ENCODE results near the gene DIDO1.
"Not testable (repeated sequence)": the region's sequence is repeated elsewhere in the genome, so short reads cannot be mapped to it uniquely, and the experiment has no call there.

Gene DIDO1

DNA sequence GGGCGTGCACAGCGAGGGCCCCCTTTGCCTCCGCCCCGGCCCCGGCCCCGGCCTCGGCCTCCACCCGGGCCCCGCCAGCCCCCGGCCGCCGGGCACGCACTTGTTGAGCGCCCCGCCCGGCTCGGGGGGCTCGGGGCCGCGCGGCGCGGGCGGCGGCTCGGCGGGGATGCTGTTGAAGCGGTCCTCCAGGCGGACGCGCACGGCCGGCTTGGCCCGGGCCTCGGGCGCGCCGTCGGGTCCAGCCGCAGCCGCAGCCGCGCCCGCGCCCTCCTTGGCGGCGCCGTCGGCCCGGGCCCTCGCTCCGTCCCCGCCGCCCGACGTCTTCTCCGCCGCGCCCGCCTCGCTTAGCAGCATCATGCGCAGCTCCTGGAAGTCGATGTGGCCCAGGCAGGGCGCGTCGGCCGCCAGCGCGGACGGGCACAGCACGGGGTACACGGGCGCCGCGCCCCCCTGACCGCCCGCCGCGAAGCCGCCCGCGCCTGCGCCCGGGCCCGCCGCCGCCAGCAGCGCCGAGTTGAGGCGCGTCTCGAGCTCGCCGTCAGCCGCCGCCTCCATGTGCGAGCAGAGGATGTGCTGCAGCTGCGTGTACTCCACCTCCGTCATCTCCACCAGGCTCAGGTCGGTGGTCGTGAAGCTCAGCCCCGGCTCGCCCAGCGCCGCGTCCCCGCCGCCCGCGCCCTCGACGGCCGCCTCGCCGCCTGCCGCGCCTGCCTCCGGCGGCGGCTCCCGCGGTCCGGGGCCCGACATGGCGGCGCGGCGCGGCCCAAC, 65.2 kb downstream of the DIDO1 start:
- no peak overlapping the region for H3K27ac ChIP-seq (ENCODE audit: low read length)
- peaks cover 3 to 10% of the 10 kb centered on the region in 2 donors for H3K36me3 ChIP-seq (ENCODE audit: control insufficient read depth in 1 of 2, insufficient read depth in 2 of 2, low read length in 2 of 2)
- H3K9me3 ChIP-seq (ENCODE audit: control insufficient read depth in 1 of 2, low read length in 2 of 2), result no peaks in the 10 kb centered on the region
- peaks cover 5% of the 10 kb centered on the region for H3K27me3 ChIP-seq (ENCODE audit: low read depth, low read length)
- H3K4me3 ChIP-seq (ENCODE audit: low read depth in 1 of 2, low read length in 2 of 2), result peak overlapping the region in 1 of 2 donors; percentile 56
- peaks cover 0 to 10% of the 10 kb centered on the region in 2 donors for H3K4me1 ChIP-seq (ENCODE audit: control insufficient read depth in 1 of 2, insufficient read depth in 2 of 2, low read length in 2 of 2)

DNA sequence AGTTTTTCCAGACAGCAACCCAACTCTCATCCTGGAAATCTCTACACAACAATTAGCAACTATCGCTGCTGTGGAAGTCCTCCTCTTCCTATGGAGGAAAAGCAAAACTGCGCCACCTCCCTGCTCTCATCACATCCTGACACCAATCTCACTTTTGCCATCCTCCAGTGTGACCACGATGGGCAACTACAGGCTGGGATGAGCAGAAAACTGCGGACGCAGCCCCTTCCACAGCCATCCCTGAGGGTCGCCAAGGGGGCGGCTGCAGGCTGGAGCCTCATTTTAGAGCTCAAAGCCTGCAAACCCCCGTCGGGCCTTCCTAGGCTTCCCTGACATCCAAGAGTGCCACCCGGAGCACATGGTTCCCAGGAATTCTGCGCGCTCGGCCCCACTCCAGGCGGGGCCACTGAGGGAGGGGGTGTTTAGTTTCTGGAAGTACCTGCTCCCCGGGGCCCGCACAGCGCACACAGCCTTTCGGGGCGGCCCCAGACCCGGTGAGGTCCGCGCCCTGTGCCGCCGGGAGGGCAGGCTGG, 65.8 kb downstream of the DIDO1 start:
- H3K36me3 ChIP-seq (ENCODE audit: control insufficient read depth in 1 of 2, insufficient read depth in 2 of 2, low read length in 2 of 2), result peaks cover 3 to 10% of the 10 kb centered on the region in 2 donors
- H3K27me3 ChIP-seq (ENCODE audit: low read depth, low read length), result peaks cover 5% of the 10 kb centered on the region
- H3K27ac ChIP-seq (ENCODE audit: low read length), result no peak overlapping the region
- H3K4me3 ChIP-seq (ENCODE audit: low read depth in 1 of 2, low read length in 2 of 2), result peak overlapping the region in 1 of 2 donors; percentile 56
- H3K4me1 ChIP-seq (ENCODE audit: control insufficient read depth in 1 of 2, insufficient read depth in 2 of 2, low read length in 2 of 2), result peaks cover 0 to 10% of the 10 kb centered on the region in 2 donors
- no peaks in the 10 kb centered on the region for H3K9me3 ChIP-seq (ENCODE audit: control insufficient read depth in 1 of 2, low read length in 2 of 2)

DNA sequence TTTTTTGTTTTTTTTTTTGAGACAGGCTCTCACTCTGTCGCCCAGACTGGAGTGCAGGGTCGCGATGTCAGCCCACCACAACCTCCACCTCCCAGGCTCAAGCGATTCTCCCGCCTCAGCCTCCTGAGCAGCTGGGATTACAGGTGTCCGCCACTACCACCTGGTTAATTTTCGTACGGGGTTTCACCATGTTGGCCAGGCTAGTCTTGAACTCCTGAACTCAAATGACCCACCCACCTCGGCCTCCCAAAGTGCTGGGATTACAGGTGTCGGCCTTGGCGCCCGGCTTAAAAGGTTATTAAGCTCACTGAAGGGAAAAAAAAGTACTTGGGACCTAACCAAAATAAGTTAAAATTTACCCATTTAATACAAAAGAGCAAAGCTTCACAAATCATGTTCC, 66.6 kb downstream of the DIDO1 start:
- H3K27me3 ChIP-seq (ENCODE audit: low read depth, low read length), result peaks cover 5% of the 10 kb centered on the region
- H3K4me1 ChIP-seq (ENCODE audit: control insufficient read depth in 1 of 2, insufficient read depth in 2 of 2, low read length in 2 of 2), result peaks cover 0 to 10% of the 10 kb centered on the region in 2 donors
- no peaks in the 10 kb centered on the region for H3K9me3 ChIP-seq (ENCODE audit: control insufficient read depth in 1 of 2, low read length in 2 of 2)
- no peak overlapping the region for H3K4me3 ChIP-seq (ENCODE audit: low read depth in 1 of 2, low read length in 2 of 2)
- H3K36me3 ChIP-seq (ENCODE audit: control insufficient read depth in 1 of 2, insufficient read depth in 2 of 2, low read length in 2 of 2), result peaks cover 3 to 10% of the 10 kb centered on the region in 2 donors
- no peak overlapping the region for H3K27ac ChIP-seq (ENCODE audit: low read length)

DNA sequence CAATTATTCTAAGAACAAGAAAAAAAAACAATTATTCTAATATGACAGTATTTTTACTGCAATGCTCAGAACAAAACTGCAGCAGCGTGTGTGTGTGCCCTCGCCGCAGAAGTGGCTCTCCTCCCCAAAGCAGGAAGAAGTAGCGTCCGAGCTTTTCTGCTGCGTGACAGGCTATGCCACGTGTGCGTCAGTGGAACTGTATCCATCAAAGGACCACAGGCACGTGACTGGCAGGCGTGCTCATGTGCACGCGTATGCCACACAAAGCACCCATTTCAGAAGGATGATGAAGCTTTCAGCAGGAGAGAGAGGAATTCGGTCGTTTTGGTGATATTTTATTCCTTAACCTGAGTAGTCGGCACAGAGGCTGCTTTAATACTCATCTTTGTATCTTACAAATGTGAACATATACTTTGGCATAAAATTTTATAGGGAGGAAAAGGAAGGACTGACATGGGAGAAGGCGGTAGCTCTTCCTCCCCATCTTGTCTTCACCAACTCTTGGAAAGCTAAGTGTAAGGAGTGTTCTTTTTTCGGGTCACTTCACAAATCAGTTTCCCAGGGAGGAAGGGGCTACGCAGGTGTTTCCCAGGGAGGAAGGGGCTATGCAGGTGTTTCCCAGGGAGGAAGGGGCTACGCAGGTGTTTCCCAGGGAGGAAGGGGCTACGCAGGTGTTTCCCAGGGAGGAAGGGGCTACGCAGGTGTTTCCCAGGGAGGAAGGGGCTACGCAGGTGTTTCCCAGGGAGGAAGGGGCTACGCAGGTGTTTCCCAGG, 68.1 kb downstream of the DIDO1 start:
- Histone ChIP-seq H3K27me3 (ENCODE audit: low read depth, low read length) (peaks cover 5% of the 10 kb centered on the region), H3K9me3 (ENCODE audit: control insufficient read depth in 1 of 2, low read length in 2 of 2) (no peaks in the 10 kb centered on the region), H3K36me3 (ENCODE audit: control insufficient read depth in 1 of 2, insufficient read depth in 2 of 2, low read length in 2 of 2) (peaks cover 11 to 15% of the 10 kb centered on the region in 2 donors), H3K4me1 (ENCODE audit: control insufficient read depth in 1 of 2, insufficient read depth in 2 of 2, low read length in 2 of 2) (peaks cover 0 to 10% of the 10 kb centered on the region in 2 donors), H3K27ac (ENCODE audit: low read length) (no peak overlapping the region), H3K4me3 (ENCODE audit: low read depth in 1 of 2, low read length in 2 of 2) (no peak overlapping the region)

DNA sequence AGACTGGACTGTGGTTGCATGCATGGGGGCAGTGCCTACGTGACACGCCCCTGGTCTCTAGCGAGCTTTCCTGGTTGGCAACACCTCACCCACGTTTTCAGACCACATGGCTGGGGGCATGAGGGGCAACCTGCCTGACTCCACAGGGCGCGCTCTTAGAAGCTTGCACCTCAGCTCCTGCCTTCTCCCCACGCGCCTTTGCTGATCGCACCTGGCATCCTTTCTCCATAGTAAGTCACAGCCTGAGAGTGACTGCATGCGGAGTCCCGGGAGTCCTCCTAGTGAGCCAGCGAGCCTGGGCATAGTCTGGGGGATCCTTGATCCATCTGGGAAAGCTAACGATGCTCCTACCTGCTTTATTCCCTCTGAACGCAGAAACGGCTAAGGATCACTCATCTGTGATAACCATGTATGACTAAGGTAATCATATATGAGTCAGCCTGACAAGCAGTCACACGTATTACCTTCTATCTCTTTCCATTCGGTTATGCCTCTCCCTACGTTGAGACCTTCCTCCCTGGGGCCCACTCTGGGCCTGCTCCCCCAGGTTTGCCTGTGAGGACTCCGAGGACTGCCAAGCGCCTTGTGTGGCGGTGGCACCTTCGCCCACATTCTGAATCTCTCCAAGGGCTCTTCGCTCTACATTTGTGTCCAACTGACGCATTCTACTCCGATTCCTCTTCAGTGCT, 69.2 kb downstream of the DIDO1 start:
- no peak overlapping the region for H3K27ac ChIP-seq (ENCODE audit: low read length)
- peaks cover 11 to 23% of the 10 kb centered on the region in 2 donors for H3K36me3 ChIP-seq (ENCODE audit: control insufficient read depth in 1 of 2, insufficient read depth in 2 of 2, low read length in 2 of 2)
- H3K9me3 ChIP-seq (ENCODE audit: control insufficient read depth in 1 of 2, low read length in 2 of 2), result no peaks in the 10 kb centered on the region
- no peak overlapping the region for H3K4me3 ChIP-seq (ENCODE audit: low read depth in 1 of 2, low read length in 2 of 2)
- peaks cover 0 to 7% of the 10 kb centered on the region in 2 donors for H3K4me1 ChIP-seq (ENCODE audit: control insufficient read depth in 1 of 2, insufficient read depth in 2 of 2, low read length in 2 of 2)
- H3K27me3 ChIP-seq (ENCODE audit: low read depth, low read length), result peaks cover 5% of the 10 kb centered on the region

DNA sequence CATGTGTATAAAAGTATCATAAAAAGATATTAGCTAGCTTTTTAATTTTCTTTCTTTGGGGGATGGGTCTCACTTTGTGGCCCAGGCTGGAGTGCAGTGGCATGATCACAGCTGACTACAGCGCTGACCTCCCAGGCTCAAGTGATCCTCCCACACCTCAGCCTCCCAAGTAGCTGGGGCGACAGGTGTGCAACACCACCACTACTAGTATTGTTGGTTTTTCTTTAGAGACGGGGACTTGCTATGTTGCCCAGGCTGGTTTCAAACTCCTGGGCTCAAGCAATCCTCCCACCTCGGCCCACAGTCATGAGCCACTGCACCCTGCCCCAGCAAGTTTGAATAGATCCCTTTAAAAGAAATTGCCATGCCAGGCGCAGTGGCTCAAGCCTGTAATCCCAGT, 71.2 kb downstream of the DIDO1 start:
- Histone ChIP-seq H3K4me3 (ENCODE audit: low read depth in 1 of 2, low read length in 2 of 2) (no peak overlapping the region), H3K27ac (ENCODE audit: low read length) (no peak overlapping the region), H3K9me3 (ENCODE audit: control insufficient read depth in 1 of 2, low read length in 2 of 2) (no peaks in the 10 kb centered on the region), H3K36me3 (ENCODE audit: control insufficient read depth in 1 of 2, insufficient read depth in 2 of 2, low read length in 2 of 2) (peaks cover 11 to 29% of the 10 kb centered on the region in 2 donors), H3K4me1 (ENCODE audit: control insufficient read depth in 1 of 2, insufficient read depth in 2 of 2, low read length in 2 of 2) (peaks cover 0 to 1% of the 10 kb centered on the region in 2 donors), H3K27me3 (ENCODE audit: low read depth, low read length) (peaks cover under 1% of the 10 kb centered on the region)

DNA sequence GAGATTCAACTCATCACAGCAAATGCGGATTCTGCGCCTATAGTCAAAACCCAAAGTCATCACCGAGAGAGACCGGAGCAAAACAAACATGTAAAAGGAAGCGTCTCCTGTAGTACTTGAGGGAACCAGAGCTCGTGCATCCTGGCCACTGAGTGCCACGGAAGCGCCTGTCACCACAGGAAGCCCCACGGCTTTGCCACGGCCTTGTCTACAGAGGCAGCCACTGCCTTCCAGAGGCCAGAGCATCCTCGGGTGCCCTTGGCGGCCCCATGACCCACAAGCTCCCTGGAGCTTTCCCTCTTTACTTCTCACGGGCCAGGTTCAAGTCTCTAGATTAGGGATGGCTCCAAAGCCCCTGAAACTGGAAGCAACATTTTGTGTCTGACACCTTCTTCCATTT, 72.2 kb downstream of the DIDO1 start:
- Histone ChIP-seq H3K9me3 (ENCODE audit: control insufficient read depth in 1 of 2, low read length in 2 of 2) (no peaks in the 10 kb centered on the region), H3K4me3 (ENCODE audit: low read depth in 1 of 2, low read length in 2 of 2) (no peak overlapping the region), H3K27me3 (ENCODE audit: low read depth, low read length) (no peaks in the 10 kb centered on the region), H3K27ac (ENCODE audit: low read length) (no peak overlapping the region), H3K4me1 (ENCODE audit: control insufficient read depth in 1 of 2, insufficient read depth in 2 of 2, low read length in 2 of 2) (no peaks in the 10 kb centered on the region), H3K36me3 (ENCODE audit: control insufficient read depth in 1 of 2, insufficient read depth in 2 of 2, low read length in 2 of 2) (peaks cover 11 to 29% of the 10 kb centered on the region in 2 donors)

DNA sequence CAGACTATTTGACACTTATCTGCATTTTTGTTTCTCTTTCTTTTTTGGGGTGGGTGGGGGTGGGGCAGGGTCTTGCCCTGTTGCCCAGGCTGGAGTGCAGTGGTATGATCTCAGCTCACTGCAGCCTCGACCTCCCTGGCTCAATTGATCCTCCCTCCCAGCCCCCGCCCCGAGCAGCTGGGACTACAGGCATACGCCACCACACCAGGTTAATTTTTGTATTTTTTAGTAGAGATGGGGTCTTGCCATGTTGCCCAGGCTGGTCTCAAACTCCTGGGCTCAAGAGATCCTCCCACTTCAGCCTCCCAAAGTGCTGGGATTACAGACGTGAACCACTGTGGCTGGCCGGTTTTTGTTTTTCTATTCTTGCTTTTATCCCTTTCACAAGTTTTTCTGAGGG, 73.0 kb downstream of the DIDO1 start:
- not testable (repeated sequence) for H3K4me1 ChIP-seq (ENCODE audit: control insufficient read depth in 1 of 2, insufficient read depth in 2 of 2, low read length in 2 of 2); H3K27me3 ChIP-seq (ENCODE audit: low read depth, low read length); H3K27ac ChIP-seq (ENCODE audit: low read length); H3K9me3 ChIP-seq (ENCODE audit: control insufficient read depth in 1 of 2, low read length in 2 of 2); H3K4me3 ChIP-seq (ENCODE audit: low read depth in 1 of 2, low read length in 2 of 2)
- H3K36me3 ChIP-seq (ENCODE audit: control insufficient read depth in 1 of 2, insufficient read depth in 2 of 2, low read length in 2 of 2), result peaks cover 11 to 29% of the 10 kb centered on the region in 2 donors

DNA sequence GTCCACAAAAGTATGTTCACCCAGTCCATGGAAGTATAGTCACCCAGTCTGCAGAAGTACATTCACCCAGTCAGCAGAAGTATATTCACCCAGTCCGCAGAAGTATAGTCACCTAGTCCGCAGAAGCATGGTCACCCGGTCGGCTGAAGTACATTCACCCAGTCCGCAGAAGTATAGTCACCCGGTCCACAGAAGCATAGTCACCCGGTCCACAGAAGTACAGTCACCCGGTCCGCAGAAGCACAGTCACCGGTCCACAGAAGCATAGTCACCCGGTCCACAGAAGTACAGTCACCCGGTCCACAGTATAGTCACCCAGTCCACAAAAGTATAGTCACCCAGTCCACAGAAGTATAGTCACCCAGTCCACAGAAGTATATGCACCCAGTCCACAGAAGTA, 73.5 kb downstream of the DIDO1 start:
- no peaks in the 10 kb centered on the region for H3K9me3 ChIP-seq (ENCODE audit: control insufficient read depth in 1 of 2, low read length in 2 of 2)
- H3K4me3 ChIP-seq (ENCODE audit: low read depth in 1 of 2, low read length in 2 of 2), result no peak overlapping the region
- peaks cover 11 to 29% of the 10 kb centered on the region in 2 donors for H3K36me3 ChIP-seq (ENCODE audit: control insufficient read depth in 1 of 2, insufficient read depth in 2 of 2, low read length in 2 of 2)
- no peak overlapping the region for H3K27ac ChIP-seq (ENCODE audit: low read length)
- H3K27me3 ChIP-seq (ENCODE audit: low read depth, low read length), result no peaks in the 10 kb centered on the region
- H3K4me1 ChIP-seq (ENCODE audit: control insufficient read depth in 1 of 2, insufficient read depth in 2 of 2, low read length in 2 of 2), result no peaks in the 10 kb centered on the region

DNA sequence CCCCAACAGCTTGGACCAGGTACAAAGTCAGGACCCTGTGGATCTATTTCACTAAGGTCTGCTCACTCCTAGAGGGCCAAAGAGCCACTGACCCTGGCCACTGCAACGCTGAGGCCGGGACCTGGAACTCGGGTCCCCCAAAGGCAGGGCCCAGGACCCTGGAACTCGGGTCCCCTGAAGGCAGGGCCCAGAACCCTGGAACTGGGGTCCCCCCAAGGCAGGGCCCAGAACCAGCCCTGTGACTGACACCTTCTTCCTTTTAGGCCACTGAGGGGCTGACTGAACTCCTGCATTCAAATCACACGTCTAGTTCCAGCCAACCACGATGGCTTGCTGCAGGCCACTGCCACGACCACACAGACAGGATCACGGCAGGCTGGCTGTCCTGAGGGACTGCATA, 74.1 kb downstream of the DIDO1 start:
- Histone ChIP-seq H3K36me3 (ENCODE audit: control insufficient read depth in 1 of 2, insufficient read depth in 2 of 2, low read length in 2 of 2) (peaks cover 11 to 24% of the 10 kb centered on the region in 2 donors), H3K4me3 (ENCODE audit: low read depth in 1 of 2, low read length in 2 of 2) (no peak overlapping the region), H3K4me1 (ENCODE audit: control insufficient read depth in 1 of 2, insufficient read depth in 2 of 2, low read length in 2 of 2) (no peaks in the 10 kb centered on the region), H3K9me3 (ENCODE audit: control insufficient read depth in 1 of 2, low read length in 2 of 2) (no peaks in the 10 kb centered on the region), H3K27ac (ENCODE audit: low read length) (no peak overlapping the region), H3K27me3 (ENCODE audit: low read depth, low read length) (no peaks in the 10 kb centered on the region)

All from muscle layer of duodenum (tissue), 2 donors.